Measurements from ENCODE around the gene IL4I1. TPM values are rescaled to one million over a fixed set of nuclear protein-coding genes. Genes with fewer than 3 reads are reported as not detected.

The IL4I1 gene
- polyA plus RNA-seq, 1 experiment, result 0.30 TPM

DNA sequence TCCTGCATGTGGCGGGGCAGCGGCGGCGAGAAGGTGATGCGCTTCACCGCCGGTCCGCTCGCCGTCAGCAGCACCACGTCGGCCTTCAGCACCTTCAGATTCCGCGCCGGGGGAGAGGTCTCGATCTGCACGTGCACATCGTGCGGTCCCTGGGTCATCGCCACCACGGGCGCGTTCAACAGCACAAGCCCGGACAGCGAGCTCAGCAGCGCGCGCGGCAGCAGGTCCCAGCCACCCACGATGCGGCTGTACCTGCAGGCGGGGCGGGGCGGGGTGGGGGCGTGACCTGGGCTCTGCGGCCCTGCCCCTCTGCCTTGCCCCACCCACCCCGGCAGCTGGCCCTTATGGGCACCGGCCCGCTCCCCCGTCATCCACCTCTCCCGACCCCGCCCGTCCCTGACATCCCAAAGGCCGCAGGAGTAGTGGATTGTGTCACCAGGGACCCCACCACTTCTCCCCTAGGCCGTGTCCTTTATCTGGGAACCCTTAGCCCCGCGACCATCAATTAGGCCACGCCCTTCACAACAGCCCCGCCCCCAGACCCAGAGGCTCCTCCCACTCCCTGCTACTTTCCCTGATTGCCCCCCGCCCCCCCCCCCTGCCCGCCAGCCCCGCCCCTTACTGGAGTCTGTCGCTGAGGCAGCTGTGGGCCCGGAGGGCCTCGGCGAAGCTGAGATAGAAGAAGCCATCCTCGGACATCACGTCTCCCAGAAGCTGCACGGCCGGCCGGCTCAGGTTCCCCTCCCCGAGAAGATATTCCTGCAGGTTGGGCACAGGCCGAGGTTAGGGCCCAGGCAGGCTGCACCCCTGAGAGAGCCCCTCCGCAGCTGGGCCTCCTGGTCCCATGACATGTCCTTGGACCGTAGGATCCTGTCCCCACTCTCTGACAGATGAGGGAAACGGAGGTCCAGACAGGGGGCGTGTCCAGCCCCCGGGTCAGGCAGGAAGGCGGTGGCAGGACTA lies 6.1 kb downstream of the IL4I1 start:
- CTCF ChIA-PET, result interaction anchor here (1.2 kb wide), 1 partner anchor 9 kb away, joined by 6 read pairs; no protein-coding TSS in a partner anchor
- POLR2A ChIA-PET, result interaction anchor here (1.5 kb wide), 1 partner anchor 13 kb away, joined by 6 read pairs; the partner anchor contains the start of genes AKT1S1 and TBC1D17
- Histone ChIP-seq H3K27ac (ENCODE audit: low read depth, low read length) (no peak overlapping the region), H3K9me3 (ENCODE audit: control insufficient read depth, insufficient read depth, low read length) (peaks cover 9% of the 10 kb centered on the region; the same call in 1 of the 2 replicates), H3K4me3 (ENCODE audit: low read depth, low read length) (peak overlapping the region; percentile 17; the same call in 1 of the 2 replicates), H3K27me3 (ENCODE audit: control insufficient read depth, insufficient read depth, low read length) (no peaks in the 10 kb centered on the region)
- TF ChIP-seq, protein P1, sequence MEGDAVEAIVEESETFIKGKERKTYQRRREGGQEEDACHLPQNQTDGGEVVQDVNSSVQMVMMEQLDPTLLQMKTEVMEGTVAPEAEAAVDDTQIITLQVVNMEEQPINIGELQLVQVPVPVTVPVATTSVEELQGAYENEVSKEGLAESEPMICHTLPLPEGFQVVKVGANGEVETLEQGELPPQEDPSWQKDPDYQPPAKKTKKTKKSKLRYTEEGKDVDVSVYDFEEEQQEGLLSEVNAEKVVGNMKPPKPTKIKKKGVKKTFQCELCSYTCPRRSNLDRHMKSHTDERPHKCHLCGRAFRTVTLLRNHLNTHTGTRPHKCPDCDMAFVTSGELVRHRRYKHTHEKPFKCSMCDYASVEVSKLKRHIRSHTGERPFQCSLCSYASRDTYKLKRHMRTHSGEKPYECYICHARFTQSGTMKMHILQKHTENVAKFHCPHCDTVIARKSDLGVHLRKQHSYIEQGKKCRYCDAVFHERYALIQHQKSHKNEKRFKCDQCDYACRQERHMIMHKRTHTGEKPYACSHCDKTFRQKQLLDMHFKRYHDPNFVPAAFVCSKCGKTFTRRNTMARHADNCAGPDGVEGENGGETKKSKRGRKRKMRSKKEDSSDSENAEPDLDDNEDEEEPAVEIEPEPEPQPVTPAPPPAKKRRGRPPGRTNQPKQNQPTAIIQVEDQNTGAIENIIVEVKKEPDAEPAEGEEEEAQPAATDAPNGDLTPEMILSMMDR (IDR thresholded peaks at IDR 0.05; ENCODE audit: low read depth, low read length), result no peak
- no peak for DNase-seq (ENCODE audit: low read depth, low spot score)

DNA sequence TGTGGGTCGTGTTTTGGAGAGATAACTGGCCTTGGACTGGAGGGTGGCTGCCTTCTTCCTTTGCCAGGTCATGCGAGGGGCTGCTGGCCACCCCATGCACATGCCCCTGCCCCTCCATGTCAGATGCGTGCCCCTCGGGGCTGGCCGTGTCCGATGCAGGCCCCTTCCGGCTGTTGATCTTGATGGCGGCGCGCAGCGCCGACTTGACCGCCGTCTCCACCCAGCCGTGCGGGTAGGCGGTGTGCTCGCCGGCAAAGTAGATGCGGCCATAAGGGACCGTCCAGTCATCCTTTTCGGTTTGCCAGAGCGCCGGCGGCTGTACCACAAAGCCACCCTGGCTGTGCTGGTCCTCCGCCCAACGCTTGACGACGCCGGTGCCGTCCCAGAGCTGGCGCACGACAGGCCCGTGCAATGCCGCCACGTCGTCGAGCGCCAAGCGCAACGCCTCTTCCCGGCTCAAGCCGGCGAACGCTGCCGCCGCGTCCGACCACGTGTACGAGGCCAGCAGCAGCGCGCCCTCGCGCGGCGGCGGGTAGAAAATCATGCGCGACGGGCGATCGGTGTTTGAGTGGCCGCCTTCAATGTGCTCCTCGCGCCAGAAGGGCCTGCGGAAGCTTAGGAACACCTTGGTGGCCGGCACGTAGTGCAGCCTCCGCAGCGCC lies 6.9 kb downstream of the IL4I1 start:
- no peak overlapping the region for H3K27ac ChIP-seq (ENCODE audit: low read depth, low read length)
- TF ChIP-seq, protein P1 (IDR thresholded peaks at IDR 0.05; ENCODE audit: low read depth, low read length), result peak; percentile 59
- H3K9me3 ChIP-seq (ENCODE audit: control insufficient read depth, insufficient read depth, low read length), result peaks cover 9% of the 10 kb centered on the region; the same call in 1 of the 2 replicates
- H3K4me3 ChIP-seq (ENCODE audit: low read depth, low read length), result peak overlapping the region; percentile 17; the same call in 1 of the 2 replicates
- no peaks in the 10 kb centered on the region for H3K27me3 ChIP-seq (ENCODE audit: control insufficient read depth, insufficient read depth, low read length)
- CTCF ChIA-PET, result interaction anchor here (1.2 kb wide), 1 partner anchor 10 kb away, joined by 6 read pairs; no protein-coding TSS in a partner anchor
- no peak for DNase-seq (ENCODE audit: low read depth, low spot score)
- POLR2A ChIA-PET, result interaction anchor here (0.5 kb wide), 1 partner anchor 25 kb away, joined by 5 read pairs; no protein-coding TSS in a partner anchor

DNA sequence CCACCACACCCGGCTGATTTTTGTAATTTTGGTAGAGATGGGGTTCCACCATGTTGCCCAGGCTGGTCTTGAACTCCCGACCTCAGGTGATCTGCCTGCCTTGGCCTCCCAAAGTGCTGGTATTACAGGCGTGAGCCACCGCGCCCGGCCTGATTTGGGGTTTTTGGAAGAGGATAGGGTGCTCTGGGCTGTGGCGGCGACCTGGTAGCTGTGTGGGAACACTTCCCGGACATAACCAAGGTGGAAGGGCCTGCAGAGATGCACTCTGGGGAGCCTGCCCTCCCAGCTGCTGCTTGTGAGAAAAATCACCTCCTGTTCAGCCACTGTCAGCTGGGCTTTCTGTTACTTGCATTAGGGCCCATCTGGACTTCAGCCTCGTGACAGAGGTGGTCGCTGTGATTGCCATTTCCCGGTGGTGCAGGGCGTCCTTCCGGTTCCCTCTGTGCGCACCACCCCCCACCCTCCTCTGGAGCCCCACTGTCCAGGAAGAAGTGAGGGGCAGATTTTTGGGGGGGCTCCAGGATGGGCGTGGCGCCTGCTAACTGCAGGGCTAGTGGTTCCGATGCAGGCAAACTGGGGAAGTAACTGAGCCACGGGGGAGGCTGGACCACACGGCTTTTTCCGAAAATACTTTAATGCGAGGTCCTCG lies 7.5 kb downstream of the IL4I1 start:
- ChIA-PET CTCF (interaction anchor here (1.1 kb wide), 1 partner anchor 11 kb away, joined by 3 read pairs; no protein-coding TSS in a partner anchor), POLR2A (no interaction called here)
- no peak for DNase-seq (ENCODE audit: low read depth, low spot score)
- no peaks in the 10 kb centered on the region for H3K27me3 ChIP-seq (ENCODE audit: control insufficient read depth, insufficient read depth, low read length)
- TF ChIP-seq, protein P1 (IDR thresholded peaks at IDR 0.05; ENCODE audit: low read depth, low read length), result no peak
- H3K4me3 ChIP-seq (ENCODE audit: low read depth, low read length), result no peak overlapping the region
- peaks cover 9% of the 10 kb centered on the region; the same call in 1 of the 2 replicates for H3K9me3 ChIP-seq (ENCODE audit: control insufficient read depth, insufficient read depth, low read length)
- no peak overlapping the region for H3K27ac ChIP-seq (ENCODE audit: low read depth, low read length)

DNA sequence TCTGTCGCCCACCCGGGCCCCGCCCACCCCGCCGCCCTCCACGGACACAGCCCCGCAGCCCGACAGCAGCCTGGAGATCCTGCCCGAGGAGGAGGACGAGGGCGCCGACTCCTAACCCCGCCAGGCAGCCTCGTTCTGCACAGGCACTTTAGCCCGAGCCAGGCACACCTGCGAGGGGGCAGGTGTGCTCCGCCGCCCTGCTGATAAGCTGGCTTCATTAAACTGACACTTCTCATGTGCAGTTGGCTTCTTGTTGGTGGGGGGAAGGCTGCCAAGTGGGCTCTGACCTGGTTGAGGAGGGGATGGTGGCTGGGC lies 8.2 kb downstream of the IL4I1 start:
- TF ChIP-seq, protein P1 (IDR thresholded peaks at IDR 0.05; ENCODE audit: low read depth, low read length), result no peak
- POLR2A ChIA-PET, result no interaction called here
- Histone ChIP-seq H3K9me3 (ENCODE audit: control insufficient read depth, insufficient read depth, low read length) (peaks cover 9% of the 10 kb centered on the region; the same call in 1 of the 2 replicates), H3K4me3 (ENCODE audit: low read depth, low read length) (no peak overlapping the region), H3K27ac (ENCODE audit: low read depth, low read length) (no peak overlapping the region), H3K27me3 (ENCODE audit: control insufficient read depth, insufficient read depth, low read length) (no peaks in the 10 kb centered on the region)
- DNase-seq (ENCODE audit: low read depth, low spot score), result no peak
- CTCF ChIA-PET, result interaction anchor here (0.6 to 1.1 kb wide), 2 partner anchors 11 to 308 kb away, joined by 3 to 7 read pairs; no protein-coding TSS in a partner anchor
